CD4-positive, alpha-beta memory T cell (primary cell): Measurements from ENCODE around the gene NFATC2. TPM values are rescaled to one million over a fixed set of nuclear protein-coding genes. Genes with fewer than 3 reads are reported as not detected.

ENCODE experiments used
- CTCF ChIA-PET: fragments of 350-600 bp; sonication (Branson Sonifier 250); formaldehyde crosslinking; loops from one replicate; lab custom pipeline; 2021; ENCODE audit warnings: inconsistent platforms; ENCODE audit not compliant: partially characterized antibody; lab: Charles Lee
- POLR2A ChIA-PET: fragments of 350-600 bp; sonication (Branson Sonifier 250); formaldehyde crosslinking; loops from one replicate; lab custom pipeline; 2021; ENCODE audit not compliant: partially characterized antibody; lab: Charles Lee
- DNase-seq, 5 donors: peaks; one replicate each; pipeline versions ENCODE4 v3.0.0 to v3.0.0-alpha.2; 2020 to 2022; ENCODE audit warnings: mixed read lengths in 1 of 5
- H3K27ac ChIP-seq: one replicate; pipeline ENCODE4 v1.7.0; 2013; ENCODE audit warnings: low read depth, low read length
- H3K27me3 ChIP-seq: 2 replicates; pipeline ENCODE4 v1.7.0; 2013; ENCODE audit warnings: mild to moderate bottlenecking, low read length, moderate library complexity; ENCODE audit not compliant: insufficient read depth
- H3K36me3 ChIP-seq: 2 replicates; pipeline ENCODE4 v1.7.0; 2013; ENCODE audit warnings: mild to moderate bottlenecking, low read length, moderate library complexity; ENCODE audit not compliant: insufficient read depth
- H3K4me1 ChIP-seq: 2 replicates; pipeline ENCODE4 v1.7.0; 2013; ENCODE audit warnings: mild to moderate bottlenecking, low read length, moderate library complexity; ENCODE audit not compliant: insufficient read depth
- H3K4me3 ChIP-seq, 2 donors: one replicate each; pipeline ENCODE4 v1.7.0; 2013; ENCODE audit warnings: low read length in 2 of 2, mild to moderate bottlenecking in 1 of 2
- H3K9me3 ChIP-seq, 2 donors: one replicate each; pipeline ENCODE4 v1.7.0; 2013; ENCODE audit warnings: low read length in 2 of 2, control low read depth in 1 of 2; ENCODE audit not compliant: control insufficient read depth in 1 of 2
- H3K27ac Mint-ChIP-seq, 7 donors: one replicate each; pipeline ENCODE4 v1.8.0; 2020 to 2021; ENCODE audit warnings: mixed read lengths in 7 of 7, mild to moderate bottlenecking in 6 of 7, inconsistent platforms in 3 of 7, moderate library complexity in 3 of 7
- H3K27me3 Mint-ChIP-seq, 2 donors: one replicate each; pipeline ENCODE4 v1.8.0; 2020 to 2021; ENCODE audit warnings: mixed read lengths in 2 of 2
- H3K36me3 Mint-ChIP-seq, 2 donors: one replicate each; pipeline ENCODE4 v1.8.0; 2020 to 2021; ENCODE audit warnings: mixed read lengths in 2 of 2, inconsistent platforms in 1 of 2, mild to moderate bottlenecking in 1 of 2
- H3K4me1 Mint-ChIP-seq, 4 donors: one replicate each; pipeline ENCODE4 v1.8.0; 2020 to 2021; ENCODE audit warnings: mixed read lengths in 4 of 4, mild to moderate bottlenecking in 1 of 4
- H3K4me3 Mint-ChIP-seq, 8 donors: one replicate each; pipeline ENCODE4 v1.8.0; 2020 to 2021; ENCODE audit warnings: mixed read lengths in 8 of 8, mild to moderate bottlenecking in 7 of 8, moderate library complexity in 6 of 8, inconsistent platforms in 3 of 8
- H3K9me3 Mint-ChIP-seq, 8 donors: one replicate each; pipeline ENCODE4 v1.8.0; 2020 to 2021; ENCODE audit warnings: mixed read lengths in 8 of 8, mild to moderate bottlenecking in 5 of 8, inconsistent platforms in 3 of 8, moderate library complexity in 1 of 8
- intact Hi-C: fragments of 100-400 bp; cut with micrococcal nuclease; formaldehyde crosslinking; loops from one replicate; pipeline ENCODE4 v1.15.1; 2023
- polyA plus RNA-seq, 2 donors: library from polyadenylated mRNA; unstranded; fragments of 300-500 nt; fragmentation: Illumina TruSeq; gene quantifications; one replicate each; pipeline ENCODE4 v1.2.3, GENCODE V29; 2021
- total RNA-seq, 2 experiments: library from RNA; stranded (reverse); gene quantifications; one replicate each; pipeline ENCODE4 v1.2.3, GENCODE V29; 2021

Gene NFATC2
- total and polyA plus RNA-seq, 4 experiments from 2014 or later = 14.0 to 71.6 (median 53.7) TPM

DNA sequence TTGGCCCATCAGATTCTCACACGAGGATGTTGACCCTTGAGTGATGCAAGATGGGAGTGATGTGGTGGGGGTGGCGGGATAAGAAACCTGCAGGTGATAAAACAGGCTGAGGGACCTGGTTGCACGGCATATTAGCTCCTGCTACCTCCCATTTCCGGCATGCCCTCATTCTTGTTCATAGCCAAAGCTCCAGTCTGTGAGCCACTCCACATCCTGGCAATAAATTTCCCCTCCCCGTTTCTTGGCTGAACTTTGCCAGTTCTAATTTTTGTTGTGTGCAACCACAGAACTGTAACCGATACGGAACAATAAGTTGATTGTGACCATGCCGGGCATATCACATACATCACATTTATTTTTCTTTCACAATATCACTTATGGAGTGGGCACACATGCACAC is 41.6 kb upstream of the NFATC2 start:
- DNase-seq = no peak
- CTCF ChIA-PET = interaction anchor here (0.6 to 1.8 kb wide), 2 partner anchors 11 to 17 kb away, joined by 3 to 7 read pairs; no protein-coding TSS in a partner anchor
- Histone ChIP-seq H3K4me3 (no peak overlapping the region), H3K27ac (no peak overlapping the region), H3K4me1 (no peaks in the 10 kb centered on the region), H3K27me3 (no peaks in the 10 kb centered on the region), H3K9me3 (no peaks in the 10 kb centered on the region), H3K36me3 (no peaks in the 10 kb centered on the region)
- Mint-ChIP-seq H3K27ac (no peak overlapping the region), H3K9me3 (no peaks in the 10 kb centered on the region), H3K4me1 (peaks cover 2 to 12% (median 7%) of the 10 kb centered on the region in 4 donors), H3K27me3 (no peaks in the 10 kb centered on the region), H3K4me3 (no peak overlapping the region), H3K36me3 (no peaks in the 10 kb centered on the region)
- intact Hi-C loops = no loop called here
- POLR2A ChIA-PET = no interaction called here

DNA sequence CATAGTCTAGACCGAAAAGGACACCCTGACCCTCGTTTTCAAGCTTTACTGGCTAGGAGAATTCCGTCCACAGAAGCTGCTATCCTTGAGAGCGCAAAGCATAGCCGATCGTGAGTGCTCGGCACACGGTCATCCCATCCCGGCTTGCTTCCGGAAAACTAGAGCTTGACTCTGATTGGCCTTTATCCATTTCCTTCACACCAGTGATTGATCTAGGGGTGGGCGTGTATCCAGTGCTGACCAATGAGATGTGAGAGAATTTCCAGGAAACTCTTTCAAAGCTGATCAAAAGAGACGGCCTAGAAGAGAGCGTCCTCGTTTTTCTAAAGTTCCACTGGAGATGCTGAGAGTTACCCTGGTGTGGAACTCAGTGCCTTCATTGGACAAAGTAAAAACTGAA is 41.0 kb upstream of the NFATC2 start:
- Histone ChIP-seq H3K4me3 (no peak overlapping the region), H3K36me3 (no peaks in the 10 kb centered on the region), H3K9me3 (no peaks in the 10 kb centered on the region), H3K4me1 (no peaks in the 10 kb centered on the region), H3K27me3 (no peaks in the 10 kb centered on the region), H3K27ac (no peak overlapping the region)
- CTCF ChIA-PET = interaction anchor here (0.6 to 1.8 kb wide), 2 partner anchors 12 to 17 kb away, joined by 3 to 7 read pairs; no protein-coding TSS in a partner anchor
- Mint-ChIP-seq H3K27ac (no peak overlapping the region), H3K27me3 (no peaks in the 10 kb centered on the region), H3K4me1 (peaks cover 2 to 11% (median 7%) of the 10 kb centered on the region in 4 donors), H3K36me3 (no peaks in the 10 kb centered on the region), H3K9me3 (no peaks in the 10 kb centered on the region), H3K4me3 (no peak overlapping the region)
- intact Hi-C loops = no loop called here
- DNase-seq = no peak
- POLR2A ChIA-PET = no interaction called here

DNA sequence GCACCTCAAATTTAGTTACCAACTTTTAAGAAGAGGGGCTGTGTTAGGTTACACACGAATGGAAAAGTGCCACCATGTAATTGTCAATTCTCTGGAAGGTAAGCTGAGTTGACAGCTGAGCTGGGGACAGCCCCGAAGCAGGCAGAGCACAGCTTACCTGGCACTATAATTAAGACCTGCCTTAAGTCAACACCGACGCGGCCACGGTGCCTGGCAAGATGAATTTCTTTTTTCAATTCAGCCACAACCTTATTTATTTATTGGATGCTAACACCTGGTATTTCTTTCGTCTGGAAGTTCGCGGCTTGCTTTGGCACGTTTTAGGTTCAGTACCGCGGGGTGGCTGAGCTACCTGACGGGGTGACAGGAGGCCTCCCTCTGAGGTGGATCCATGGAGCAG is 40.6 kb upstream of the NFATC2 start:
- ChIA-PET POLR2A (no interaction called here), CTCF (interaction anchor here (1.8 kb wide), 1 partner anchor 12 kb away, joined by 7 read pairs; no protein-coding TSS in a partner anchor)
- H3K4me3 ChIP-seq = no peak overlapping the region
- no peak for DNase-seq
- H3K27ac Mint-ChIP-seq = no peak overlapping the region
- H3K27me3 Mint-ChIP-seq = no peaks in the 10 kb centered on the region
- no peaks in the 10 kb centered on the region for H3K27me3 ChIP-seq
- no peaks in the 10 kb centered on the region for H3K36me3 Mint-ChIP-seq
- intact Hi-C loops = no loop called here
- no peak overlapping the region for H3K27ac ChIP-seq
- H3K4me3 Mint-ChIP-seq = no peak overlapping the region
- no peaks in the 10 kb centered on the region for H3K4me1 ChIP-seq
- H3K4me1 Mint-ChIP-seq = peaks cover 2 to 7% (median 7%) of the 10 kb centered on the region in 4 donors
- no peaks in the 10 kb centered on the region for H3K9me3 Mint-ChIP-seq
- H3K36me3 ChIP-seq = no peaks in the 10 kb centered on the region
- no peaks in the 10 kb centered on the region for H3K9me3 ChIP-seq

DNA sequence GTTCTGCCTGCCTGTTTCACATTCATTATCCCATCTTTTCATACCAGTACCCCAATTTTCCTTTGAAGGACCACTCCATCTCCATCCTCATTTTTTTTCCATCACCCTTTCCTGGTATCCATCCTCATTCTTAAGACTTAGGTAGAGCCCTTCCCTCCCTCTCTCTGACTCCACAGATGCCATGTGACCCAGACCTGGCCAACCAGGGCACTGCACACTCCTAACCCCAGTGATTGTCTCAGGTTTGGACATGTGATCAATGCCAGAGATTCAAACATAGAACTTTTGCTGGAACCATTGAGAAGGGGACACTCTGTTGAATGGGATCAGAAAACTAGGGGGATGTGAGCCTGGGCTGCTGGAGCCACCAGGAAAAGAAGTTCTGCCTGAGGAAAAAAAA is 39.1 kb upstream of the NFATC2 start:
- Mint-ChIP-seq H3K27ac (peak overlapping the region in 1 of 7 donors; percentile 82), H3K4me3 (no peak overlapping the region), H3K36me3 (no peaks in the 10 kb centered on the region), H3K27me3 (no peaks in the 10 kb centered on the region), H3K9me3 (no peaks in the 10 kb centered on the region), H3K4me1 (peaks cover 2 to 7% (median 7%) of the 10 kb centered on the region in 4 donors)
- Histone ChIP-seq H3K4me1 (no peaks in the 10 kb centered on the region), H3K9me3 (no peaks in the 10 kb centered on the region), H3K36me3 (no peaks in the 10 kb centered on the region), H3K27ac (no peak overlapping the region), H3K4me3 (no peak overlapping the region), H3K27me3 (no peaks in the 10 kb centered on the region)
- ChIA-PET CTCF (no interaction called here), POLR2A (no interaction called here)
- no peak for DNase-seq
- intact Hi-C loops = no loop called here

DNA sequence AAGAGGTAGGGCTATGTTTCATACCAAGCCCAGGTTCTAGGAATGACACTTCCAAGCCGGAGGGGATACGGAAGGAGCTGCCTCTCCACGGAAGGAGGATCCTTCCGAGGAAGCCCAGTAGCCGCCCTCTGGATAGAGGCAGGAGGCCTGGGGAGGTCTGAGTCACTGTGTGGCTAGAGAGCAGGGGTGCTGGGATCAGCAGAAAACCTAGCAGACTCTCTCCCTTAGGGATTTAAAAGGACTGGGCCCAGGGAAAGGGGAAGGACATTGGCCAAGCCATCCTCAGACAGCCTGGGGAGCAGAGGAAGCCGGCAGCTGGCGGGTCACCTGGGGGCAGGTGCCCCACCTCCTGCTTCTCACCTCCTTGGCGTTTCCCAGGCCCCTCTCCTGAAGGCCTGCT is 36.6 kb upstream of the NFATC2 start:
- H3K27me3 ChIP-seq = no peaks in the 10 kb centered on the region
- no peaks in the 10 kb centered on the region for H3K36me3 Mint-ChIP-seq
- H3K9me3 Mint-ChIP-seq = peaks cover 0 to 2% (median 0%) of the 10 kb centered on the region in 8 donors
- no peaks in the 10 kb centered on the region for H3K9me3 ChIP-seq
- POLR2A ChIA-PET = no interaction called here
- no peaks in the 10 kb centered on the region for H3K27me3 Mint-ChIP-seq
- no peak for DNase-seq
- no peaks in the 10 kb centered on the region for H3K36me3 ChIP-seq
- H3K4me3 Mint-ChIP-seq = no peak overlapping the region
- CTCF ChIA-PET = no interaction called here
- no peak overlapping the region for H3K27ac ChIP-seq
- intact Hi-C loops = no loop called here
- no peak overlapping the region for H3K27ac Mint-ChIP-seq
- no peaks in the 10 kb centered on the region for H3K4me1 ChIP-seq
- H3K4me3 ChIP-seq = no peak overlapping the region
- H3K4me1 Mint-ChIP-seq = no peaks in the 10 kb centered on the region

DNA sequence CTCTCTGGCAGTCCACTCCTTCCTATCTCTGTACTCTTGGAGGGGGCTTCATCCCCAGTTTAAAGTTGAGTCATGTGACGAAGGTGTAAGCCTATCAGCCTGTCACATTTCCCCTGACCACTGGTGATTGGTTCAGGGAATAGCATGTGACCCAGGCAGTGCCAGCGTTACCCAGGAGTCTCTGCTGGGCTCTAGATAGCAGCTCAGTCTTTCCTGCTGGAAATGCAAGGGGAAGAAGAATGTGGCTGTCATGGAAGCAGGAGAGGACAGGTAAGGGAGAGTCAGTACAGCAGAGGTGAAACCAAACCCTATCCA is 35.6 kb upstream of the NFATC2 start:
- Histone ChIP-seq H3K9me3 (no peaks in the 10 kb centered on the region), H3K27ac (no peak overlapping the region), H3K36me3 (no peaks in the 10 kb centered on the region), H3K27me3 (no peaks in the 10 kb centered on the region), H3K4me3 (no peak overlapping the region), H3K4me1 (no peaks in the 10 kb centered on the region)
- intact Hi-C loops = no loop called here
- DNase-seq = no peak
- Mint-ChIP-seq H3K4me3 (no peak overlapping the region), H3K4me1 (no peaks in the 10 kb centered on the region), H3K9me3 (peaks cover 0 to 2% (median 0%) of the 10 kb centered on the region in 8 donors), H3K27ac (no peak overlapping the region), H3K36me3 (no peaks in the 10 kb centered on the region), H3K27me3 (no peaks in the 10 kb centered on the region)
- ChIA-PET POLR2A (no interaction called here), CTCF (no interaction called here)

DNA sequence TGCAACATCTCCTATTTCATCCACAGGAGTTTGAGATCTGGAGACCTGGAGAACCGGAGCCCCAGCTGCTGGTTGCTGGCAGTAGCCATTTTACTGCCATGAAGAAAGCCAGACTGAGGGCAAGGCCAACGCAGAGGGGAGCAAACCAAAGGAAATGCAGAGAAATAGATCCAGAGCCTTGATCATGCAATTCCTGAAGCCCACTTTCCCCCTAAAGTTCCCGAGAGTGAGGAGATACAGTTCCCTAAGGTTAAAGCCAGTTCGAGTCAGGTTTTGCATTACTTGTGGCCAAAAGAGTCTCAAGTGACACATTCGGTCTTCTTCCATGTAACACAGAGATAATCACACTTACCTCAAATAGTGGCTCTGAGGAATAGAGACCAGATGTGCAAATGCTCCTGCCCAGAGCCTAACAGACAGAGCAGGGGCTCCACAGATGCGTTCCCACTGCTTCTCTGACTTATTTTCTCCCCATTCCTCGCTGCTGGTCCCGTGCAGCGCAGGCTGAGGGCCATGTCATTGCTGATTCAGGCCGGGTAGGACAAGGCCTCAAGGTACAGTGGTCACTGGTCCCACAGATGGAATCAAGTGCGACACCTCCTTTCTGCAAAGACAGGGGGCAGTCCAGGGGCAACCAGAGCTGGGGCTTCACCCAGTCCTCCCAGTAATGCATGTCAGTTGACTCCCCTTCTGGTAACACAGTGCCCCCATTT is 35.1 kb upstream of the NFATC2 start:
- ChIA-PET POLR2A (no interaction called here), CTCF (interaction anchor here (1.2 kb wide), 1 partner anchor 18 kb away, joined by 3 read pairs; no protein-coding TSS in a partner anchor)
- H3K4me3 ChIP-seq = no peak overlapping the region
- Mint-ChIP-seq H3K27ac (no peak overlapping the region), H3K4me3 (no peak overlapping the region), H3K36me3 (no peaks in the 10 kb centered on the region), H3K4me1 (no peaks in the 10 kb centered on the region), H3K9me3 (peaks cover 0 to 2% (median 0%) of the 10 kb centered on the region in 8 donors), H3K27me3 (no peaks in the 10 kb centered on the region)
- DNase-seq = no peak
- H3K27ac ChIP-seq = no peak overlapping the region
- no peaks in the 10 kb centered on the region for H3K9me3 ChIP-seq
- H3K27me3 ChIP-seq = no peaks in the 10 kb centered on the region
- H3K4me1 ChIP-seq = no peaks in the 10 kb centered on the region
- no peaks in the 10 kb centered on the region for H3K36me3 ChIP-seq
- intact Hi-C loops = no loop called here
